ENCODE data around the gene CLIP3. TPM values are rescaled to one million over a fixed set of nuclear protein-coding genes. Genes with fewer than 3 reads are reported as not detected.
A peak's percentile ranks its signal among the peaks of the same experiment; 100 is the strongest.

CLIP3 gene
- total RNA-seq, 2 experiments from 2014 or later = 1.4 to 2.2 TPM

- H3K9me3 Mint-ChIP-seq = no peaks in the 10 kb centered on the region
- POLR2A ChIA-PET = interaction anchor here (0.6 to 1.2 kb wide), 2 partner anchors 44 kb away, joined by 4 read pairs; partner anchors contain the start of gene THAP8
- peak overlapping the region; percentile 46 for H3K27ac Mint-ChIP-seq
- peaks cover 1% of the 10 kb centered on the region for H3K27me3 Mint-ChIP-seq
- ATAC-seq (ENCODE audit: low read depth) (no peak), DNase-seq (no peak)
- peaks cover 9% of the 10 kb centered on the region for H3K36me3 Mint-ChIP-seq
- peaks cover 29% of the 10 kb centered on the region for H3K4me1 Mint-ChIP-seq
- peak overlapping the region; percentile 56 for H3K4me3 Mint-ChIP-seq
Observed at GRCh38 chr19:36009633-36010379, 22.9 kb downstream of the CLIP3 start.

GRCh38 chr19:36009220-36009619, 23.5 kb downstream of the CLIP3 start:
- Mint-ChIP-seq H3K4me3 (peak overlapping the region; percentile 58), H3K4me1 (peaks cover 25% of the 10 kb centered on the region), H3K36me3 (peaks cover 9% of the 10 kb centered on the region), H3K27me3 (peaks cover 1% of the 10 kb centered on the region), H3K27ac (peak overlapping the region; percentile 46), H3K9me3 (no peaks in the 10 kb centered on the region)
- POLR2A ChIA-PET = interaction anchor here (0.7 to 1.2 kb wide), 2 partner anchors 14 to 45 kb away, joined by 4 read pairs; partner anchors contain the start of gene THAP8
- DNase-seq (peak; percentile 70), ATAC-seq (ENCODE audit: low read depth) (peak; percentile 17)

DNA sequence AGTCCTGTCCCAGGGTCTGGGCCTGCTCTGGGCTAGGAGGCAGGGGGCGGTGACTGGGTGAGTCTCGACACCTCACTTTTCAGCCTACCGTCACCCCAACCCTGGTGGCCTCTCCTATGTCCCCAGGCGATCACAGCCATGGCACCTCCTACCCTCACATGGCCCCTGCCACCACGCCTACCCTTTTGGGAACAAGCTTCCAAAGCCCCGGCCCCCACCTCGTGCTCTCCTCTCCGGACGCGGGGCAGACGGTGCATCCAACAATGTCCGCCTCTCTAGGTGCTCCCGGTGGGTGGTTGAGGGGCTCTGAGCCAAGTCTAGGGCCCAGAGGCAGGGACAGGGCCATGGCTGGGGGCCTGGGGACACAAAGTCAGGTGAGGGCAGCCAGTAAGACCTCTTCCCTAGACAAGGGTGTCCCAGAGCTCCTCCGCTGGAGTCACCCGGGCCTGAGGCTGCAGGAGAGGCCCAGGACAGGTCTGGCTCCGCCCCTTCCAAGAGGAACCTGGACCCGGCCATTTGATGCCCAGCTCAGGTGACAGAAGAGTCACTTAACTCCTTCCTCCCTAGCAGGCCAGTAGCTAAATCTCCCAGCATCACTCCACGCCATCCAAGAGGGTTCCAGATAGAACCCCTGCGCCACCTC, 24.2 kb downstream of the CLIP3 start, which contains the start of gene SYNE4:
TSS of gene SYNE4 (minus strand) at position 478 of the 643 bp plus-strand sequence. CDS start at position 346, 132 bp downstream.
- H3K4me3 Mint-ChIP-seq = peak within 1 kb of the TSS; percentile 58
- peaks cover 1% of the 10 kb centered on the region for H3K27me3 Mint-ChIP-seq
- ATAC-seq (ENCODE audit: low read depth) (no peak), DNase-seq (no peak)
- peaks cover 9% of the 10 kb centered on the region for H3K36me3 Mint-ChIP-seq
- H3K27ac Mint-ChIP-seq = peak within 1 kb of the TSS; percentile 46
- POLR2A ChIA-PET = interaction anchor here (0.6 to 1.2 kb wide), 3 partner anchors 13 to 50 kb away, joined by 4 to 5 read pairs (median 4); partner anchors contain the start of gene THAP8
- no peaks in the 10 kb centered on the region for H3K9me3 Mint-ChIP-seq
- peaks cover 24% of the 10 kb centered on the region for H3K4me1 Mint-ChIP-seq

DNA sequence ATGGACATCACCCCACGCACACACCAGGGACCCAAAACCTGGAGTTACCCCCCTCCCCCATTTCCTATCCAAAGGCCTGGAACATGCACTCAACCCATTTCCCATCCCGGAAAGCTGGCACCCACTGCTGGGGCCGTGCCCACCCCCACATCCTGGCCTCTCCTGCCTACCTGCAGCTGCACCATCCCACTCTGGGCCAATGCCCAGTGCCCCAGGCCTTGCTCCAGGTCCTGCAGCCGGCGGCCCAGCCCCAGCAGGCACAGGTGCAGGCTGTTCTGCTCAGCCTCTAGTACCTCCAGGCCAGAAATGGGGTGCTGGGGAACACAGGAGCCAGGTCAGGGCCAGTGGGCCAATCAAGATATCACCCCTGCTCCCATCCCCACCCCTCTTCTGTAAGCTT, 25.7 kb downstream of the CLIP3 start:
- no peak overlapping the region for H3K27ac Mint-ChIP-seq
- DNase-seq (no peak), ATAC-seq (ENCODE audit: low read depth) (no peak)
- peaks cover 14% of the 10 kb centered on the region for H3K36me3 Mint-ChIP-seq
- no peak overlapping the region for H3K4me3 Mint-ChIP-seq
- H3K27me3 Mint-ChIP-seq = peaks cover 1% of the 10 kb centered on the region
- peaks cover 20% of the 10 kb centered on the region for H3K4me1 Mint-ChIP-seq
- H3K9me3 Mint-ChIP-seq = no peaks in the 10 kb centered on the region
- POLR2A ChIA-PET = no interaction called here

DNA sequence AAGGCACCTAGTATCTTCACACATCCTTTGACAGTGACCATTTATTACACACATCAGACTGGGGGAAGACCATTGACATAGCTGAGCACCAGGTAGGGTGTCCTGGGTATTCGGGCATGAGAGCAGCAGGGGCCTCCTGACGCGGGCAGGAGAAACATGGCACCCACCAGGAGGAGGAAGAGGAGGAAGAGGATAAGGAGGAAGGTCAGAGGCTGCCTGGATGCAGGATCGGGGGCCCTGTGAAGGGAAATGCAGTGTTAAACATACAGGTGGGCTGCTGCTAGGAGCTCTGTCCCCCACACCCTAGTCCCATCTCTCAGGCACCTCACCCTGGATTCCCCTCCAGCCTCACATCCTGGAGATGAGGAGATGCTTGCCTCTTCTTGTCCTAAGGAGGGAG, 29.4 kb downstream of the CLIP3 start:
- Mint-ChIP-seq H3K27ac (no peak overlapping the region), H3K27me3 (peaks cover under 1% of the 10 kb centered on the region), H3K4me1 (peaks cover 9% of the 10 kb centered on the region), H3K4me3 (no peak overlapping the region), H3K36me3 (peaks cover 7% of the 10 kb centered on the region), H3K9me3 (no peaks in the 10 kb centered on the region)
- POLR2A ChIA-PET = no interaction called here
- ATAC-seq (ENCODE audit: low read depth) (no peak), DNase-seq (no peak)

GRCh38 chr19:36001605-36002004, 31.1 kb downstream of the CLIP3 start:
- H3K4me1 Mint-ChIP-seq = peaks cover 17% of the 10 kb centered on the region
- H3K27ac Mint-ChIP-seq = no peak overlapping the region
- H3K27me3 Mint-ChIP-seq = no peaks in the 10 kb centered on the region
- H3K9me3 Mint-ChIP-seq = no peaks in the 10 kb centered on the region
- DNase-seq = no peak
- POLR2A ChIA-PET = interaction anchor here (1.4 kb wide), 1 partner anchor 13 kb away, joined by 3 read pairs; the partner anchor contains the start of gene ALKBH6
- no peak overlapping the region for H3K4me3 Mint-ChIP-seq
- H3K36me3 Mint-ChIP-seq = peaks cover 13% of the 10 kb centered on the region
- no peak for ATAC-seq (ENCODE audit: low read depth)

- H3K9me3 Mint-ChIP-seq = no peaks in the 10 kb centered on the region
- peak overlapping the region; percentile 94 for H3K4me3 Mint-ChIP-seq
- no peaks in the 10 kb centered on the region for H3K27me3 Mint-ChIP-seq
- H3K27ac Mint-ChIP-seq = peak overlapping the region; percentile 26
- ATAC-seq (ENCODE audit: low read depth) = no peak
- peaks cover 24% of the 10 kb centered on the region for H3K4me1 Mint-ChIP-seq
- no peak for DNase-seq
- peaks cover 12% of the 10 kb centered on the region for H3K36me3 Mint-ChIP-seq
- POLR2A ChIA-PET = interaction anchor here (1.1 to 1.9 kb wide), 2 partner anchors 17 to 118 kb away, joined by 4 to 8 read pairs; partner anchors contain the start of genes ALKBH6, POLR2I and TBCB
Observed at GRCh38 chr19:35996777-35997176, 35.9 kb downstream of the CLIP3 start.

GRCh38 chr19:35995048-35995993, 37.4 kb downstream of the CLIP3 start, which contains the start of gene SDHAF1:
Gene SDHAF1 (plus strand): TSS chr19:35995188. CDS start chr19:35995275, 87 bp downstream.
- H3K9me3 Mint-ChIP-seq = no peaks in the 10 kb centered on the region
- peaks cover 12% of the 10 kb centered on the region for H3K36me3 Mint-ChIP-seq
- peak; percentile 92 for DNase-seq
- POLR2A ChIA-PET = interaction anchor here (0.5 to 3.2 kb wide), 7 partner anchors 14 to 135 kb away, joined by 3 to 15 read pairs (median 4); partner anchors contain the start of genes ALKBH6, POLR2I, SYNE4 and THAP8
- peaks cover 24% of the 10 kb centered on the region for H3K4me1 Mint-ChIP-seq
- H3K4me3 Mint-ChIP-seq = peak within 1 kb of the TSS; percentile 94
- no peaks in the 10 kb centered on the region for H3K27me3 Mint-ChIP-seq
- peak; percentile 84 for ATAC-seq (ENCODE audit: low read depth)
- H3K27ac Mint-ChIP-seq = peak within 1 kb of the TSS; percentile 95

GRCh38 chr19:35993923-35994598, 38.6 kb downstream of the CLIP3 start:
- H3K4me1 Mint-ChIP-seq = peaks cover 20% of the 10 kb centered on the region
- peaks cover 2% of the 10 kb centered on the region for H3K27me3 Mint-ChIP-seq
- no peaks in the 10 kb centered on the region for H3K9me3 Mint-ChIP-seq
- no peak for ATAC-seq (ENCODE audit: low read depth)
- peak overlapping the region; percentile 72 for H3K4me3 Mint-ChIP-seq
- POLR2A ChIA-PET = interaction anchor here (1.1 to 3.2 kb wide), 3 partner anchors 20 to 60 kb away, joined by 5 to 15 read pairs (median 6); partner anchors contain the start of genes ALKBH6, THAP8 and WDR62
- H3K27ac Mint-ChIP-seq = peak overlapping the region; percentile 12
- DNase-seq = peak; percentile 48
- H3K36me3 Mint-ChIP-seq = peaks cover 10% of the 10 kb centered on the region

GRCh38 chr19:35992907-35993765, 39.5 kb downstream of the CLIP3 start:
- Mint-ChIP-seq H3K4me3 (no peak overlapping the region), H3K27me3 (peaks cover 10% of the 10 kb centered on the region), H3K4me1 (peaks cover 20% of the 10 kb centered on the region), H3K36me3 (peaks cover 10% of the 10 kb centered on the region), H3K27ac (no peak overlapping the region), H3K9me3 (no peaks in the 10 kb centered on the region)
- no peak for DNase-seq
- POLR2A ChIA-PET = interaction anchor here (1.3 to 3.2 kb wide), 2 partner anchors 21 to 61 kb away, joined by 5 to 15 read pairs; partner anchors contain the start of genes ALKBH6, THAP8 and WDR62
- no peak for ATAC-seq (ENCODE audit: low read depth)

DNA sequence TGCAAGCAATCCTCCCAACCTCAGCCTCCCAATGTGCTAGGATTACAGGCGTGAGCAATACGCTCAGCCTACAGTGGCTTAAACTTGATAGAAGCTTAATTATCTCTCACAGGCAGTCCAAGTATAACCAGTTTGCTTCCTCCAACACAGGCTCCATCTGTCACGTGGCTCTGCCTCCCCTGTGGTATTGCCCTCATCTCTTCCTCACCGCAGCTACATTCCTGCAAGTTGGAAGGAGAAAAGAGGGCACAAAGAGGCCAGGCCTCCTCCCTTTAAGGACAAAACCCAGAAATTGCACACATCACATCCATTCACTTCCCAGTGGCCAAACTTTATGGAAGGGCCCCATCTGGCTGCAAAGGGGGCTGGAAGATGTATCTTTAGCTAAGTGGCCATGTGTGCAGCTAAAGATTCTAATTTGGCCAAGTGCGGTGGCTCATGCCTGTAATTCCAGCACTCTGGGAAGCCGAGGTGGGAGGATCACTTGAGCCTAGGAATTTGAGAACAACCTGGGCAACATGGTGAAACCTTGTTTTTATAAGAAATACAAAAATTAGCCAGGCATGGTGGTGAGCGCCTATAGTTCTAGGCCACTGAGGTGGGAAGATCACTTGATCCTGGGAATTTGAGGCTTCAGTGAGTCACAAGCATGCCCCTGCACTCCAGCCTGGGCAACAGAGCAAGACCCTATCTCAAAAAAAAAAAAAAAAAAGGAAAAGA, 40.8 kb downstream of the CLIP3 start:
- no peak for DNase-seq
- Mint-ChIP-seq H3K27ac (no peak overlapping the region), H3K36me3 (peaks cover 5% of the 10 kb centered on the region), H3K9me3 (no peaks in the 10 kb centered on the region), H3K27me3 (peaks cover 20% of the 10 kb centered on the region), H3K4me1 (peaks cover 16% of the 10 kb centered on the region), H3K4me3 (no peak overlapping the region)
- POLR2A ChIA-PET = interaction anchor here (0.6 kb wide), 1 partner anchor 43 kb away, joined by 3 read pairs; no protein-coding TSS in a partner anchor
- no peak for ATAC-seq (ENCODE audit: low read depth)

Data from activated naive CD8-positive, alpha-beta T cell treated with anti-CD3 and anti-CD28 coated beads, Interleukin-2, amount 10 ng/mL, durations not matched to agents 7 days and 5 days (primary cell).